Measurements from ENCODE around the gene NPS. TPM values are rescaled to one million over a fixed set of nuclear protein-coding genes. Genes with fewer than 3 reads are reported as not detected.

NPS gene
- not detected for total RNA-seq

- ATAC-seq (no peak), DNase-seq (ENCODE audit: low spot score) (no peak)
- intact Hi-C loops (cut with DNase I) = no loop called here
Observed at GRCh38 chr10:127549009-127549408, at the start of gene NPS. Gene NPS (plus strand): TSS chr10:127549309. CDS start chr10:127549369, 60 bp downstream.

- intact Hi-C loops (cut with DNase I) = no loop called here
- ATAC-seq (no peak), DNase-seq (ENCODE audit: low spot score) (no peak)
Observed at GRCh38 chr10:127500127-127500526, 49.0 kb upstream of the NPS start.

GRCh38 chr10:127506094-127506493 is 43.0 kb upstream of the NPS start:
- ATAC-seq (no peak), DNase-seq (ENCODE audit: low spot score) (no peak)
- intact Hi-C loops (cut with DNase I) = no loop called here

- ATAC-seq = no peak
- intact Hi-C loops (cut with DNase I) = no loop called here
- DNase-seq (ENCODE audit: low spot score) = no peak
Observed at GRCh38 chr10:127522298-127522697, 26.8 kb upstream of the NPS start.

GRCh38 chr10:127523476-127523875 is 25.6 kb upstream of the NPS start:
- DNase-seq (ENCODE audit: low spot score) (no peak), ATAC-seq (no peak)
- intact Hi-C loops (cut with DNase I) = no loop called here

- no peak for ATAC-seq
Observed at GRCh38 chr10:127524229-127524628, 24.9 kb upstream of the NPS start.

GRCh38 chr10:127524908-127525665 is 24.0 kb upstream of the NPS start:
- DNase-seq (ENCODE audit: low spot score) (no peak), ATAC-seq (no peak)
- intact Hi-C loops (cut with DNase I) = no loop called here

More at GRCh38 chr10:127524229-127524628, 24.9 kb upstream of the NPS start:
- intact Hi-C loops (cut with DNase I) = no loop called here
- no peak for DNase-seq (ENCODE audit: low spot score)

- no peak for DNase-seq (ENCODE audit: low spot score)
- ATAC-seq = no peak
- intact Hi-C loops (cut with DNase I) = no loop called here
Observed at GRCh38 chr10:127525686-127526085, 23.4 kb upstream of the NPS start.

- ATAC-seq (no peak), DNase-seq (ENCODE audit: low spot score) (no peak)
- intact Hi-C loops (cut with DNase I) = no loop called here
Observed at GRCh38 chr10:127526161-127526560, 22.9 kb upstream of the NPS start.

GRCh38 chr10:127527320-127527719 is 21.8 kb upstream of the NPS start:
- DNase-seq (ENCODE audit: low spot score) = no peak
- intact Hi-C loops (cut with DNase I) = no loop called here

GRCh38 chr10:127527891-127528290 is 21.2 kb upstream of the NPS start:
- DNase-seq (ENCODE audit: low spot score) (no peak), ATAC-seq (no peak)
- intact Hi-C loops (cut with DNase I) = no loop called here

More at GRCh38 chr10:127527320-127527719, 21.8 kb upstream of the NPS start:
- ATAC-seq = no peak

- ATAC-seq = no peak
- intact Hi-C loops (cut with DNase I) = no loop called here
- DNase-seq (ENCODE audit: low spot score) = no peak
Observed at GRCh38 chr10:127532193-127532592, 16.9 kb upstream of the NPS start.

- DNase-seq (ENCODE audit: low spot score) (no peak), ATAC-seq (no peak)
- intact Hi-C loops (cut with DNase I) = no loop called here
Observed at GRCh38 chr10:127532659-127533058, 16.4 kb upstream of the NPS start.

GRCh38 chr10:127534074-127534473 is 15.0 kb upstream of the NPS start:
- DNase-seq (ENCODE audit: low spot score) (no peak), ATAC-seq (peak; percentile 20)
- intact Hi-C loops (cut with DNase I) = no loop called here

GRCh38 chr10:127534496-127534895 is 14.6 kb upstream of the NPS start:
- ATAC-seq (no peak), DNase-seq (ENCODE audit: low spot score) (no peak)
- intact Hi-C loops (cut with DNase I) = no loop called here

- DNase-seq (ENCODE audit: low spot score) (no peak), ATAC-seq (no peak)
- intact Hi-C loops (cut with DNase I) = no loop called here
Observed at GRCh38 chr10:127535802-127536515, 13.2 kb upstream of the NPS start.

GRCh38 chr10:127536972-127537760 is 11.9 kb upstream of the NPS start:
- ATAC-seq (no peak), DNase-seq (ENCODE audit: low spot score) (no peak)
- intact Hi-C loops (cut with DNase I) = no loop called here

GRCh38 chr10:127537924-127538323 is 11.2 kb upstream of the NPS start:
- ATAC-seq (no peak), DNase-seq (ENCODE audit: low spot score) (no peak)
- intact Hi-C loops (cut with DNase I) = no loop called here

- no peak for ATAC-seq
- DNase-seq (ENCODE audit: low spot score) = no peak
Observed at GRCh38 chr10:127548022-127548421, 1.1 kb upstream of the NPS start.

GRCh38 chr10:127550861-127551260 is 1.8 kb downstream of the NPS start:
- DNase-seq (ENCODE audit: low spot score) (no peak), ATAC-seq (no peak)
- intact Hi-C loops (cut with DNase I) = no loop called here

More at GRCh38 chr10:127548022-127548421, 1.1 kb upstream of the NPS start:
- intact Hi-C loops (cut with DNase I) = no loop called here
